IMR-90 (cell line): Measurements from ENCODE around the gene FBXO17. TPM values are rescaled to one million over a fixed set of nuclear protein-coding genes. Genes with fewer than 3 reads are reported as not detected.

Source experiments
- ATAC-seq: fragments of 200-7000 bp; cut with Tn5 transposase; 2 replicates; pipeline ENCODE4 v1.9.1; 2020; ENCODE audit warnings: low read depth, mild to moderate bottlenecking, moderate library complexity
- BruUV-seq: library from RNA; stranded (reverse); fragments of 400-500 nt; replicated peaks from 2 replicates; lab custom pipeline; 2021; lab: Mats Ljungman, UMichigan
- CTCF ChIA-PET: fragments of 300-600 bp; formaldehyde crosslinking; extraction: SDS; loops from one replicate; lab custom pipeline; 2021; ENCODE audit warnings: antibody characterized with exemption; lab: Yijun Ruan, JAX
- POLR2A ChIA-PET: fragments of 300-600 bp; sonication (Branson Sonifier 250); formaldehyde crosslinking; loops from one replicate; lab custom pipeline; 2022; ENCODE audit warnings: antibody characterized with exemption; ENCODE audit not compliant: unreplicated experiment; lab: Charles Lee
- DNase-seq: peaks from one replicate; pipeline ENCODE4 v3.0.0; 2013
- H2AFZ ChIP-seq: replicated peaks from 2 replicates; pipeline ENCODE3; 2013; ENCODE audit warnings: low read length, mild to moderate bottlenecking; ENCODE audit not compliant: poor library complexity
- H2AK5ac ChIP-seq: 2 replicates; pipeline ENCODE4 v1.6.1; 2013; ENCODE audit warnings: low read depth, low read length, inconsistent platforms
- H2AK9ac ChIP-seq: replicated peaks from 2 replicates; pipeline ENCODE3; 2013; ENCODE audit warnings: mild to moderate bottlenecking, low read depth, low read length, moderate library complexity; ENCODE audit not compliant: poor library complexity
- H2BK120ac ChIP-seq: 2 replicates; pipeline ENCODE4 v1.6.1; 2013; ENCODE audit warnings: low read depth, low read length, inconsistent platforms
- H2BK15ac ChIP-seq: 3 replicates; pipeline ENCODE4 v1.6.1; 2013; ENCODE audit warnings: low read depth, low read length, inconsistent platforms
- H2BK20ac ChIP-seq: 2 replicates; pipeline ENCODE4 v1.6.1; 2013; ENCODE audit warnings: low read depth, mild to moderate bottlenecking, inconsistent platforms, low read length, moderate library complexity
- H2BK5ac ChIP-seq: 2 replicates; pipeline ENCODE4 v1.6.1; 2013; ENCODE audit warnings: mild to moderate bottlenecking, low read depth, low read length, inconsistent platforms; ENCODE audit not compliant: poor library complexity, severe bottlenecking
- H3K14ac ChIP-seq: replicated peaks from 2 replicates; pipeline ENCODE4 v1.6.1; 2013; ENCODE audit warnings: low read depth, low read length, inconsistent platforms
- H3K18ac ChIP-seq: 2 replicates; pipeline ENCODE4 v1.6.1; 2013; ENCODE audit warnings: low read depth, low read length, control low read depth
- H3K23ac ChIP-seq: 2 replicates; pipeline ENCODE4 v1.6.1; 2013; ENCODE audit warnings: low read depth, low read length, inconsistent platforms
- H3K27ac ChIP-seq: 2 replicates; pipeline ENCODE4 v1.5.1; 2013; ENCODE audit warnings: mild to moderate bottlenecking, control low read depth, low read length; ENCODE audit not compliant: insufficient read depth
- H3K27me3 ChIP-seq: 2 replicates; pipeline ENCODE4 v1.6.1; 2013; ENCODE audit warnings: low read length; ENCODE audit not compliant: control insufficient read depth, insufficient read depth
- H3K36me3 ChIP-seq: 2 replicates; pipeline ENCODE4 v1.6.1; 2013; ENCODE audit warnings: low read length, mixed read lengths; ENCODE audit not compliant: control insufficient read depth, insufficient read depth
- H3K4ac ChIP-seq: 2 replicates; pipeline ENCODE4 v1.6.1; 2013; ENCODE audit warnings: low read depth, low read length, inconsistent platforms
- H3K4me1 ChIP-seq: 2 replicates; pipeline ENCODE4 v1.6.1; 2013; ENCODE audit warnings: low read length, mixed read lengths; ENCODE audit not compliant: control insufficient read depth, insufficient read depth
- H3K4me2 ChIP-seq: 2 replicates; pipeline ENCODE4 v1.6.1; 2013; ENCODE audit warnings: low read depth, mild to moderate bottlenecking, control low read depth, low read length, moderate library complexity
- H3K4me3 ChIP-seq: 2 replicates; pipeline ENCODE4 v1.5.1; 2013; ENCODE audit warnings: low read depth, mild to moderate bottlenecking, control low read depth, low read length, moderate library complexity; ENCODE audit not compliant: insufficient read depth
- H3K56ac ChIP-seq: 2 replicates; pipeline ENCODE4 v1.6.1; 2013; ENCODE audit warnings: low read length, inconsistent platforms; ENCODE audit not compliant: insufficient read depth; ENCODE audit errors: extremely low read depth
- H3K79me1 ChIP-seq, 2 experiments: 2 replicates each; pipeline ENCODE4 v1.6.1; 2013; ENCODE audit warnings: low read length in 2 of 2, inconsistent platforms in 1 of 2, low read depth in 1 of 2
- H3K9ac ChIP-seq: 2 replicates; pipeline ENCODE4 v1.6.1; 2013; ENCODE audit warnings: low read depth, low read length, control low read depth
- H3K9me1 ChIP-seq: 2 replicates; pipeline ENCODE4 v1.6.1; 2013; ENCODE audit warnings: low read length, inconsistent platforms; ENCODE audit not compliant: insufficient read depth
- H3K9me3 ChIP-seq: 2 replicates; pipeline ENCODE4 v1.6.1; 2013; ENCODE audit warnings: low read length; ENCODE audit not compliant: control insufficient read depth, insufficient read depth
- H4K20me1 ChIP-seq: 2 replicates; pipeline ENCODE4 v1.6.1; 2013; ENCODE audit warnings: low read length, inconsistent platforms; ENCODE audit not compliant: insufficient read depth
- H4K5ac ChIP-seq: 2 replicates; pipeline ENCODE4 v1.6.1; 2013; ENCODE audit warnings: mild to moderate bottlenecking, low read depth, low read length, control low read depth
- H4K8ac ChIP-seq, 2 experiments: 2 replicates each; pipeline ENCODE4 v1.6.1; 2013; ENCODE audit warnings: low read depth in 2 of 2, low read length in 2 of 2, control low read depth in 1 of 2, inconsistent platforms in 1 of 2
- H4K91ac ChIP-seq: 2 replicates; pipeline ENCODE4 v1.6.1; 2013; ENCODE audit warnings: low read depth, low read length, inconsistent platforms; ENCODE audit not compliant: insufficient read depth
- BHLHE40 ChIP-seq: fragments of 150-350 bp; IDR thresholded peaks from 2 replicates; pipeline ENCODE4 v1.6.1; 2016; ENCODE audit warnings: mild to moderate bottlenecking, low read depth, low read length
- CEBPB ChIP-seq: IDR thresholded peaks from 2 replicates; pipeline ENCODE4 v1.6.1; 2012; ENCODE audit warnings: low read depth, low read length, improper control_type of control experiment
- CHD1 ChIP-seq: IDR thresholded peaks from 2 replicates; pipeline ENCODE4 v1.6.1; 2012; ENCODE audit warnings: low read depth, low read length, improper control_type of control experiment
- ELK1 ChIP-seq: fragments of 150-350 bp; IDR thresholded peaks from 2 replicates; pipeline ENCODE4 v1.6.1; 2016; ENCODE audit warnings: low read depth, mild to moderate bottlenecking, low read length, moderate library complexity, borderline replicate concordance
- FOS ChIP-seq: fragments of 150-350 bp; IDR thresholded peaks from 2 replicates; pipeline ENCODE4 v1.6.1; 2016; ENCODE audit warnings: low read depth, low read length
- NFE2L2 ChIP-seq: fragments of 150-350 bp; IDR thresholded peaks from 2 replicates; pipeline ENCODE4 v1.6.1; 2016; ENCODE audit warnings: low read depth, mild to moderate bottlenecking, low read length
- POLR2A ChIP-seq: IDR thresholded peaks from 2 replicates; pipeline ENCODE4 v1.6.1; 2012; ENCODE audit warnings: mild to moderate bottlenecking, low read depth, low read length
- RFX5 ChIP-seq: IDR thresholded peaks from 2 replicates; pipeline ENCODE4 v1.8.0; 2012; ENCODE audit warnings: low read depth, mild to moderate bottlenecking, low read length, moderate library complexity
- WGBS, 2 experiments: methylation state at CpG; one replicate each; pipeline versions ENCODE4 v1.1.5 to v1.1.7; 2013; ENCODE audit warnings: missing lambda C conversion rate in 2 of 2; ENCODE audit not compliant: insufficient read length in 1 of 2; ENCODE audit errors: extremely low coverage in 2 of 2; 5-methylcytosine and 5-hydroxymethylcytosine counted together
- dilution Hi-C: fragments of 300-500 bp; cut with HindIII; formaldehyde crosslinking; loops from one replicate; pipeline ENCODE4 v1.14.3; 2018; ENCODE audit warnings: low sequenced_read_pairs; ENCODE audit not compliant: unreplicated experiment
- in situ Hi-C: fragments of 300-500 bp; cut with MboI; formaldehyde crosslinking; loops from 3 replicates; pipeline ENCODE4 v1.14.3; 2019; ENCODE audit warnings: low sequenced_read_pairs, inconsistent platforms, mixed read lengths
- intact Hi-C: fragments of 100-400 bp; cut with micrococcal nuclease; formaldehyde crosslinking; loops from 2 replicates; pipeline ENCODE4 v1.10.0; 2022
- polyA plus RNA-seq, 3 experiments: library from polyadenylated mRNA; depleted of rRNA; stranded (reverse); fragments of >200 nt; gene quantifications; 2 replicates each; pipeline ENCODE4 v1.2.3, GENCODE V29; 2012; ENCODE audit warnings: low replicate concordance in 1 of 3
- total RNA-seq: library from RNA; depleted of rRNA; stranded (reverse); fragments of >200 nt; gene quantifications from 2 replicates; pipeline ENCODE4 v1.2.3, GENCODE V29; 2012

FBXO17 gene
- total and polyA plus RNA-seq, 2 of the 4 experiments (the other 2 are of a cell fraction): 10.8 to 20.7 TPM

- Histone ChIP-seq H3K9me1 (no peaks in the 10 kb centered on the region), H3K36me3 (peaks cover 5% of the 10 kb centered on the region), H3K4me1 (no peaks in the 10 kb centered on the region), H2AFZ (peak overlapping the region; percentile 41), H3K27ac (no peak overlapping the region), H3K27me3 (peaks cover 4% of the 10 kb centered on the region; the same call in 1 of the 2 replicates), H2AK9ac (no peak overlapping the region), H3K79me1 (no peaks in the 10 kb centered on the region), H4K8ac (no peak overlapping the region), H3K9ac (no peak overlapping the region), H3K4ac (no peak overlapping the region), H2BK5ac (no peak overlapping the region), H4K5ac (no peak overlapping the region), H3K23ac (no peak overlapping the region), H4K91ac (no peak overlapping the region), H3K4me3 (no peak overlapping the region), H3K14ac (no peak overlapping the region), H3K18ac (no peak overlapping the region), H3K4me2 (no peak overlapping the region), H3K9me3 (no peaks in the 10 kb centered on the region), H3K56ac (no peak overlapping the region), H2AK5ac (no peak overlapping the region), H2BK15ac (no peak overlapping the region), H2BK20ac (no peak overlapping the region), H4K20me1 (no peaks in the 10 kb centered on the region; the same call in 1 of the 2 replicates), H2BK120ac (no peak overlapping the region)
- POLR2A ChIA-PET: interaction anchor here (0.6 kb wide), 1 partner anchor 20 kb away, joined by 3 read pairs; no protein-coding TSS in a partner anchor
- ATAC-seq (no peak), DNase-seq (no peak)
- in situ Hi-C loops (loop anchor here (25.0 kb wide), 1 partner anchor 176 kb away; the partner anchor contains the start of gene CAPN12), dilution Hi-C loops (no loop called here), intact Hi-C loops (no loop called here)
- TF ChIP-seq FOS (no peak), RFX5 (no peak), CHD1 (no peak), POLR2A (no peak), NFE2L2 (no peak), BHLHE40 (no peak), CEBPB (no peak), ELK1 (no peak)
- CTCF ChIA-PET: no interaction called here
- no TSS peak for BruUV-seq
- 78% methylated on average over 3 of the region's 12 CpGs; no CpG with 5 or more reads in 1 of the 2 experiments for WGBS, 2 experiments
These were observed 62.7 kb downstream of the FBXO17 start for GRCh38 chr19:38912600-38913514.
